NCI-H69 (cell line): ENCODE results near the gene SCNN1B.
A peak's percentile ranks its signal among the peaks of the same experiment; 100 is the strongest.
"Not testable (repeated sequence)": the region's sequence is repeated elsewhere in the genome, so short reads cannot be mapped to it uniquely, and the experiment has no call there.

Experiments used
- DNase-seq: peaks from one replicate; lab custom pipeline; 2025; lab: John Stamatoyannopoulos, UW

The SCNN1B gene

GRCh38 chr16:23381702-23382101 lies 79.6 kb downstream of the SCNN1B start:
- DNase-seq = not testable (repeated sequence)

- DNase-seq = peak; percentile 44
Observed at GRCh38 chr16:23382279-23382678, 80.2 kb downstream of the SCNN1B start.

- DNase-seq = no peak
Observed at GRCh38 chr16:23383881-23384280, 81.8 kb downstream of the SCNN1B start.

GRCh38 chr16:23384878-23385277 lies 82.8 kb downstream of the SCNN1B start:
- peak; percentile 50 for DNase-seq

- no peak for DNase-seq
Observed at GRCh38 chr16:23385441-23385840, 83.3 kb downstream of the SCNN1B start.

GRCh38 chr16:23387666-23388065 lies 85.6 kb downstream of the SCNN1B start:
- no peak for DNase-seq

- DNase-seq = no peak
Observed at GRCh38 chr16:23388786-23389185, 86.7 kb downstream of the SCNN1B start.

GRCh38 chr16:23389201-23389600 lies 87.1 kb downstream of the SCNN1B start:
- DNase-seq = no peak

GRCh38 chr16:23389936-23390335 lies 87.8 kb downstream of the SCNN1B start:
- DNase-seq = not testable (repeated sequence)

- DNase-seq = no peak
Observed at GRCh38 chr16:23391381-23392222, 89.5 kb downstream of the SCNN1B start.

- DNase-seq = no peak
Observed at GRCh38 chr16:23392223-23392600, 90.1 kb downstream of the SCNN1B start.

- no peak for DNase-seq
Observed at GRCh38 chr16:23394141-23394831, 92.2 kb downstream of the SCNN1B start.

GRCh38 chr16:23395732-23396131 lies 93.6 kb downstream of the SCNN1B start:
- peak; percentile 12 for DNase-seq

GRCh38 chr16:23397464-23397863 lies 95.4 kb downstream of the SCNN1B start:
- no peak for DNase-seq

- DNase-seq = no peak
Observed at GRCh38 chr16:23398987-23399805, 97.1 kb downstream of the SCNN1B start.

GRCh38 chr16:23400447-23400846 lies 98.3 kb downstream of the SCNN1B start:
- not testable (repeated sequence) for DNase-seq

- DNase-seq = no peak
Observed at GRCh38 chr16:23401139-23401538, 99.0 kb downstream of the SCNN1B start.

GRCh38 chr16:23402100-23402499 lies 100.0 kb downstream of the SCNN1B start:
- no peak for DNase-seq

- no peak for DNase-seq
Observed at GRCh38 chr16:23403547-23403946, 101.4 kb downstream of the SCNN1B start.

GRCh38 chr16:23406024-23406423 lies 103.9 kb downstream of the SCNN1B start:
- no peak for DNase-seq

- DNase-seq = no peak
Observed at GRCh38 chr16:23406546-23407240, 104.6 kb downstream of the SCNN1B start.
